GM18867 (cell line): ENCODE results near the gene MYL4.
"Not testable (repeated sequence)": the region's sequence is repeated elsewhere in the genome, so short reads cannot be mapped to it uniquely, and the experiment has no call there.

ENCODE experiments used
- ATAC-seq: cut with Tn5 transposase; IDR thresholded peaks from one replicate; pipeline ENCODE4 v1.9.1; 2021; ENCODE audit warnings: mild to moderate bottlenecking, moderate library complexity; ENCODE audit not compliant: unreplicated experiment

Gene MYL4

GRCh38 chr17:47219621-47220475 lies 10.7 kb downstream of the MYL4 start:
- ATAC-seq: no peak

GRCh38 chr17:47220531-47220999 lies 11.4 kb downstream of the MYL4 start:
- ATAC-seq: no peak

GRCh38 chr17:47221154-47221553 lies 12.0 kb downstream of the MYL4 start:
- ATAC-seq: no peak

GRCh38 chr17:47222047-47222446 lies 12.9 kb downstream of the MYL4 start:
- ATAC-seq: no peak

GRCh38 chr17:47223007-47223406 lies 13.9 kb downstream of the MYL4 start:
- ATAC-seq: no peak

GRCh38 chr17:47223460-47223859 lies 14.3 kb downstream of the MYL4 start:
- no peak for ATAC-seq

- ATAC-seq: not testable (repeated sequence)
Observed at GRCh38 chr17:47224077-47224476, 14.9 kb downstream of the MYL4 start.

- no peak for ATAC-seq
Observed at GRCh38 chr17:47224966-47225365, 15.8 kb downstream of the MYL4 start.

GRCh38 chr17:47225436-47225858 lies 16.3 kb downstream of the MYL4 start:
- ATAC-seq: no peak

GRCh38 chr17:47225911-47226688 lies 17.0 kb downstream of the MYL4 start:
- ATAC-seq: no peak

GRCh38 chr17:47227862-47228261 lies 18.7 kb downstream of the MYL4 start:
- ATAC-seq: no peak

GRCh38 chr17:47229535-47230443 lies 20.6 kb downstream of the MYL4 start:
- no peak for ATAC-seq

GRCh38 chr17:47230864-47231263 lies 21.7 kb downstream of the MYL4 start:
- ATAC-seq: no peak

GRCh38 chr17:47231334-47231733 lies 22.2 kb downstream of the MYL4 start:
- no peak for ATAC-seq

- ATAC-seq: no peak
Observed at GRCh38 chr17:47231866-47232265, 22.7 kb downstream of the MYL4 start.

GRCh38 chr17:47232465-47232864 lies 23.3 kb downstream of the MYL4 start:
- ATAC-seq: no peak

GRCh38 chr17:47235506-47235905 lies 26.4 kb downstream of the MYL4 start:
- no peak for ATAC-seq

- no peak for ATAC-seq
Observed at GRCh38 chr17:47235923-47236322, 26.8 kb downstream of the MYL4 start.

- ATAC-seq: no peak
Observed at GRCh38 chr17:47237841-47238240, 28.7 kb downstream of the MYL4 start.

- no peak for ATAC-seq
Observed at GRCh38 chr17:47238321-47239010, 29.3 kb downstream of the MYL4 start.
